Spleen (tissue), 7 donors: ENCODE results near the gene CNNM1.

Source experiments
- POLR2A ChIP-seq, 3 donors: fragments of 450-650 bp; IDR thresholded peaks; one replicate each; pipeline ENCODE4 v1.5.1; 2017; ENCODE audit warnings: antibody characterized with exemption in 3 of 3, mild to moderate bottlenecking in 1 of 3
- TF ChIP-seq, protein P1 (sequence below), 11 experiments: fragments of 200-600 bp in 7 of 11; fragments of 450-650 bp in 4 of 11; sonication (generic) in 4 of 11; IDR thresholded peaks in 8 of 11; conservative IDR thresholded peaks in 3 of 11; 1 replicate in 7 of 11; 2 replicates in 4 of 11; pipeline versions ENCODE4 v1.4.0 to v1.8.0; 2016 to 2021; ENCODE audit warnings: antibody characterized with exemption in 11 of 11, inconsistent platforms in 4 of 11, mild to moderate bottlenecking in 1 of 11
- donor health status: DM: no; HTN: no; CAD: no; lungs with moderate emphysema.
- donor health status: DM: no; HTN: no; CAD: no.
- donor health status: DM: no; HTN: no; CAD: no.

DNA sequence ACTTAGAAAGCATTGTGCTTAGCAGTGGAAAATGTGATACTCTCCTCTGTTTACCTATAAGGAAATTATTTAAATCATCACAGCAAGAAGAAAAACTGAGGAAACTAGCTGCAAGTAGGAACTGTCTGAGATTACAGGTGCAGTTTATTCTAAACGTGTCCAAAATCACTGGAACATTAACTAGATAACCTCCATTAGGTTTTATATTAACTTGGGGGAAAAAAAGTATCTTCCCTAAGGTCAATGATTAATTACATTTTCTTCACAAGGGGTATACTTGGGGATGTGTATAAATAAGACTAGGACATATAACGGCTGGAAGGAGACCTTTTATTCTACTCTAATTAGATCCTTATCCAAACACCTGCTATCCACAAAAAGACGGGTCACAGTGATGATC, 97.5 kb downstream of the CNNM1 start:
- TF ChIP-seq, protein P1, sequence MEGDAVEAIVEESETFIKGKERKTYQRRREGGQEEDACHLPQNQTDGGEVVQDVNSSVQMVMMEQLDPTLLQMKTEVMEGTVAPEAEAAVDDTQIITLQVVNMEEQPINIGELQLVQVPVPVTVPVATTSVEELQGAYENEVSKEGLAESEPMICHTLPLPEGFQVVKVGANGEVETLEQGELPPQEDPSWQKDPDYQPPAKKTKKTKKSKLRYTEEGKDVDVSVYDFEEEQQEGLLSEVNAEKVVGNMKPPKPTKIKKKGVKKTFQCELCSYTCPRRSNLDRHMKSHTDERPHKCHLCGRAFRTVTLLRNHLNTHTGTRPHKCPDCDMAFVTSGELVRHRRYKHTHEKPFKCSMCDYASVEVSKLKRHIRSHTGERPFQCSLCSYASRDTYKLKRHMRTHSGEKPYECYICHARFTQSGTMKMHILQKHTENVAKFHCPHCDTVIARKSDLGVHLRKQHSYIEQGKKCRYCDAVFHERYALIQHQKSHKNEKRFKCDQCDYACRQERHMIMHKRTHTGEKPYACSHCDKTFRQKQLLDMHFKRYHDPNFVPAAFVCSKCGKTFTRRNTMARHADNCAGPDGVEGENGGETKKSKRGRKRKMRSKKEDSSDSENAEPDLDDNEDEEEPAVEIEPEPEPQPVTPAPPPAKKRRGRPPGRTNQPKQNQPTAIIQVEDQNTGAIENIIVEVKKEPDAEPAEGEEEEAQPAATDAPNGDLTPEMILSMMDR (IDR thresholded peaks at IDR 0.05 in 8 of 11, conservative IDR thresholded peaks at IDR 0.05 in 3 of 11), result no peak
- TF ChIP-seq POLR2A (IDR thresholded peaks at IDR 0.05), result no peak
